IMR-90 (cell line): ENCODE measurements around the gene SF3A1. TPM values are rescaled to one million over a fixed set of nuclear protein-coding genes. Genes with fewer than 3 reads are reported as not detected.

ENCODE experiments used
- ATAC-seq: fragments of 200-7000 bp; cut with Tn5 transposase; 2 replicates; pipeline ENCODE4 v1.9.1; 2020; ENCODE audit warnings: low read depth, mild to moderate bottlenecking, moderate library complexity
- BruUV-seq: library from RNA; stranded (reverse); fragments of 400-500 nt; replicated peaks from 2 replicates; lab custom pipeline; 2021; lab: Mats Ljungman, UMichigan
- CTCF ChIA-PET: fragments of 300-600 bp; formaldehyde crosslinking; extraction: SDS; loops from one replicate; lab custom pipeline; 2021; ENCODE audit warnings: antibody characterized with exemption; lab: Yijun Ruan, JAX
- POLR2A ChIA-PET: fragments of 300-600 bp; sonication (Branson Sonifier 250); formaldehyde crosslinking; loops from one replicate; lab custom pipeline; 2022; ENCODE audit warnings: antibody characterized with exemption; ENCODE audit not compliant: unreplicated experiment; lab: Charles Lee
- DNase-seq: peaks from one replicate; pipeline ENCODE4 v3.0.0; 2013
- H2AFZ ChIP-seq: replicated peaks from 2 replicates; pipeline ENCODE3; 2013; ENCODE audit warnings: low read length, mild to moderate bottlenecking; ENCODE audit not compliant: poor library complexity
- H2AK5ac ChIP-seq: 2 replicates; pipeline ENCODE4 v1.6.1; 2013; ENCODE audit warnings: low read depth, low read length, inconsistent platforms
- H2AK9ac ChIP-seq: replicated peaks from 2 replicates; pipeline ENCODE3; 2013; ENCODE audit warnings: mild to moderate bottlenecking, low read depth, low read length, moderate library complexity; ENCODE audit not compliant: poor library complexity
- H2BK120ac ChIP-seq: 2 replicates; pipeline ENCODE4 v1.6.1; 2013; ENCODE audit warnings: low read depth, low read length, inconsistent platforms
- H2BK15ac ChIP-seq: 3 replicates; pipeline ENCODE4 v1.6.1; 2013; ENCODE audit warnings: low read depth, low read length, inconsistent platforms
- H2BK20ac ChIP-seq: 2 replicates; pipeline ENCODE4 v1.6.1; 2013; ENCODE audit warnings: low read depth, mild to moderate bottlenecking, inconsistent platforms, low read length, moderate library complexity
- H2BK5ac ChIP-seq: 2 replicates; pipeline ENCODE4 v1.6.1; 2013; ENCODE audit warnings: mild to moderate bottlenecking, low read depth, low read length, inconsistent platforms; ENCODE audit not compliant: poor library complexity, severe bottlenecking
- H3K14ac ChIP-seq: replicated peaks from 2 replicates; pipeline ENCODE4 v1.6.1; 2013; ENCODE audit warnings: low read depth, low read length, inconsistent platforms
- H3K18ac ChIP-seq: 2 replicates; pipeline ENCODE4 v1.6.1; 2013; ENCODE audit warnings: low read depth, low read length, control low read depth
- H3K23ac ChIP-seq: 2 replicates; pipeline ENCODE4 v1.6.1; 2013; ENCODE audit warnings: low read depth, low read length, inconsistent platforms
- H3K27ac ChIP-seq: 2 replicates; pipeline ENCODE4 v1.5.1; 2013; ENCODE audit warnings: mild to moderate bottlenecking, control low read depth, low read length; ENCODE audit not compliant: insufficient read depth
- H3K27me3 ChIP-seq: 2 replicates; pipeline ENCODE4 v1.6.1; 2013; ENCODE audit warnings: low read length; ENCODE audit not compliant: control insufficient read depth, insufficient read depth
- H3K36me3 ChIP-seq: 2 replicates; pipeline ENCODE4 v1.6.1; 2013; ENCODE audit warnings: low read length, mixed read lengths; ENCODE audit not compliant: control insufficient read depth, insufficient read depth
- H3K4ac ChIP-seq: 2 replicates; pipeline ENCODE4 v1.6.1; 2013; ENCODE audit warnings: low read depth, low read length, inconsistent platforms
- H3K4me1 ChIP-seq: 2 replicates; pipeline ENCODE4 v1.6.1; 2013; ENCODE audit warnings: low read length, mixed read lengths; ENCODE audit not compliant: control insufficient read depth, insufficient read depth
- H3K4me2 ChIP-seq: 2 replicates; pipeline ENCODE4 v1.6.1; 2013; ENCODE audit warnings: low read depth, mild to moderate bottlenecking, control low read depth, low read length, moderate library complexity
- H3K4me3 ChIP-seq: 2 replicates; pipeline ENCODE4 v1.5.1; 2013; ENCODE audit warnings: low read depth, mild to moderate bottlenecking, control low read depth, low read length, moderate library complexity; ENCODE audit not compliant: insufficient read depth
- H3K56ac ChIP-seq: 2 replicates; pipeline ENCODE4 v1.6.1; 2013; ENCODE audit warnings: low read length, inconsistent platforms; ENCODE audit not compliant: insufficient read depth; ENCODE audit errors: extremely low read depth
- H3K79me1 ChIP-seq, 2 experiments: 2 replicates each; pipeline ENCODE4 v1.6.1; 2013; ENCODE audit warnings: low read length in 2 of 2, inconsistent platforms in 1 of 2, low read depth in 1 of 2
- H3K9ac ChIP-seq: 2 replicates; pipeline ENCODE4 v1.6.1; 2013; ENCODE audit warnings: low read depth, low read length, control low read depth
- H3K9me1 ChIP-seq: 2 replicates; pipeline ENCODE4 v1.6.1; 2013; ENCODE audit warnings: low read length, inconsistent platforms; ENCODE audit not compliant: insufficient read depth
- H3K9me3 ChIP-seq: 2 replicates; pipeline ENCODE4 v1.6.1; 2013; ENCODE audit warnings: low read length; ENCODE audit not compliant: control insufficient read depth, insufficient read depth
- H4K20me1 ChIP-seq: 2 replicates; pipeline ENCODE4 v1.6.1; 2013; ENCODE audit warnings: low read length, inconsistent platforms; ENCODE audit not compliant: insufficient read depth
- H4K5ac ChIP-seq: 2 replicates; pipeline ENCODE4 v1.6.1; 2013; ENCODE audit warnings: mild to moderate bottlenecking, low read depth, low read length, control low read depth
- H4K8ac ChIP-seq, 2 experiments: 2 replicates each; pipeline ENCODE4 v1.6.1; 2013; ENCODE audit warnings: low read depth in 2 of 2, low read length in 2 of 2, control low read depth in 1 of 2, inconsistent platforms in 1 of 2
- H4K91ac ChIP-seq: 2 replicates; pipeline ENCODE4 v1.6.1; 2013; ENCODE audit warnings: low read depth, low read length, inconsistent platforms; ENCODE audit not compliant: insufficient read depth
- BHLHE40 ChIP-seq: fragments of 150-350 bp; IDR thresholded peaks from 2 replicates; pipeline ENCODE4 v1.6.1; 2016; ENCODE audit warnings: mild to moderate bottlenecking, low read depth, low read length
- CEBPB ChIP-seq: IDR thresholded peaks from 2 replicates; pipeline ENCODE4 v1.6.1; 2012; ENCODE audit warnings: low read depth, low read length, improper control_type of control experiment
- CHD1 ChIP-seq: IDR thresholded peaks from 2 replicates; pipeline ENCODE4 v1.6.1; 2012; ENCODE audit warnings: low read depth, low read length, improper control_type of control experiment
- FOS ChIP-seq: fragments of 150-350 bp; IDR thresholded peaks from 2 replicates; pipeline ENCODE4 v1.6.1; 2016; ENCODE audit warnings: low read depth, low read length
- MAFK ChIP-seq: IDR thresholded peaks from 2 replicates; pipeline ENCODE4 v1.6.1; 2012; ENCODE audit warnings: low read depth, low read length, improper control_type of control experiment
- MAZ ChIP-seq: IDR thresholded peaks from 2 replicates; pipeline ENCODE4 v1.6.1; 2012; ENCODE audit warnings: low read depth, mild to moderate bottlenecking, low read length, improper control_type of control experiment, moderate library complexity, borderline replicate concordance
- MXI1 ChIP-seq: IDR thresholded peaks from 2 replicates; pipeline ENCODE4 v1.6.1; 2012; ENCODE audit warnings: low read depth, mild to moderate bottlenecking, low read length, moderate library complexity, borderline replicate concordance
- NFE2L2 ChIP-seq: fragments of 150-350 bp; IDR thresholded peaks from 2 replicates; pipeline ENCODE4 v1.6.1; 2016; ENCODE audit warnings: low read depth, mild to moderate bottlenecking, low read length
- POLR2A ChIP-seq: IDR thresholded peaks from 2 replicates; pipeline ENCODE4 v1.6.1; 2012; ENCODE audit warnings: mild to moderate bottlenecking, low read depth, low read length
- RAD21 ChIP-seq: IDR thresholded peaks from 2 replicates; pipeline ENCODE4 v1.6.1; 2012; ENCODE audit warnings: low read length, improper control_type of control experiment
- RCOR1 ChIP-seq: IDR thresholded peaks from 2 replicates; pipeline ENCODE4 v1.6.1; 2012; ENCODE audit warnings: mild to moderate bottlenecking, low read length, improper control_type of control experiment; ENCODE audit not compliant: insufficient replicate concordance
- RFX5 ChIP-seq: IDR thresholded peaks from 2 replicates; pipeline ENCODE4 v1.8.0; 2012; ENCODE audit warnings: low read depth, mild to moderate bottlenecking, low read length, moderate library complexity
- SMC3 ChIP-seq: fragments of 150-350 bp; IDR thresholded peaks from 2 replicates; pipeline ENCODE4 v1.6.1; 2016; ENCODE audit warnings: low read depth, mild to moderate bottlenecking, antibody characterized with exemption, low read length, moderate library complexity
- WGBS, 2 experiments: methylation state at CpG; one replicate each; pipeline versions ENCODE4 v1.1.5 to v1.1.7; 2013; ENCODE audit warnings: missing lambda C conversion rate in 2 of 2; ENCODE audit not compliant: insufficient read length in 1 of 2; ENCODE audit errors: extremely low coverage in 2 of 2; 5-methylcytosine and 5-hydroxymethylcytosine counted together
- dilution Hi-C: fragments of 300-500 bp; cut with HindIII; formaldehyde crosslinking; loops from one replicate; pipeline ENCODE4 v1.14.3; 2018; ENCODE audit warnings: low sequenced_read_pairs; ENCODE audit not compliant: unreplicated experiment
- in situ Hi-C: fragments of 300-500 bp; cut with MboI; formaldehyde crosslinking; loops from 3 replicates; pipeline ENCODE4 v1.14.3; 2019; ENCODE audit warnings: low sequenced_read_pairs, inconsistent platforms, mixed read lengths
- intact Hi-C: fragments of 100-400 bp; cut with micrococcal nuclease; formaldehyde crosslinking; loops from 2 replicates; pipeline ENCODE4 v1.10.0; 2022
- polyA plus RNA-seq, 3 experiments: library from polyadenylated mRNA; depleted of rRNA; stranded (reverse); fragments of >200 nt; gene quantifications; 2 replicates each; pipeline ENCODE4 v1.2.3, GENCODE V29; 2012; ENCODE audit warnings: low replicate concordance in 1 of 3
- total RNA-seq: library from RNA; depleted of rRNA; stranded (reverse); fragments of >200 nt; gene quantifications from 2 replicates; pipeline ENCODE4 v1.2.3, GENCODE V29; 2012
- TF ChIP-seq, protein P1 (sequence below): fragments of 150-350 bp; IDR thresholded peaks from 2 replicates; pipeline ENCODE4 v1.6.1; 2017; ENCODE audit warnings: mild to moderate bottlenecking, antibody characterized with exemption, low read length, low read depth
- TF ChIP-seq, protein P2 (sequence below): fragments of 150-350 bp; IDR thresholded peaks from 2 replicates; pipeline ENCODE4 v1.6.1; 2016; ENCODE audit warnings: low read depth, mild to moderate bottlenecking, low read length, moderate library complexity, borderline replicate concordance
- TF ChIP-seq, protein P3 (sequence below): conservative IDR thresholded peaks from 2 replicates; pipeline ENCODE4 v1.5.1; 2012; ENCODE audit warnings: mild to moderate bottlenecking, low read depth, low read length, improper control_type of control experiment

The SF3A1 gene
- total and polyA plus RNA-seq, 2 of the 4 experiments (the other 2 are of a cell fraction): 36.9 to 67.2 TPM

DNA sequence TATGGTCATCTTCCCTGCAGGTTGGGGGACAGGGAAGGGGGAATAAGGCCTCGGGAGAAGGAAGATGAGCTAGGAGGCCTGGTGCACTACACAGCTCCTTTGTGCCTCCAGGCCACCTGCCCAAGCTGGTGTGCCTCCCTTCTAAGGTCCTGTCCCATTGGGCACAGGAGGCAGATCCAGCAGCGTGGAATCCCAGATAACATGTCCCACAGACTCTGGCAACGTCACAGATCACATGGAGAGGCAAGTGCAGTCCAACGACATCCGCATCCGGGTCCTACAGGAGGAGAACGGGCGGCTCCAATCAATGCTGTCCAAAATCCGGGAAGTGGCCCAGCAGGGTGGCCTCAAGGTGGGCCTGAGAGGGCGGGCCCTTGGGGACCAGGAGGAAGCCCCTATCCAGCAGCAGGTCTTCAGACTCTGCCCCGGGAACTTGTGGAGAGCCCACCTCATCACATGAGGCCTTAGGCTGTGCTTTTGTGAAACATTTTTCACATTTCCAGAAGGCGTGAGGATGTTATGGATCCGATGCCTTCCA lies 18.7 kb upstream of the SF3A1 start:
- Histone ChIP-seq H3K9me1 (no peaks in the 10 kb centered on the region), H3K56ac (no peak overlapping the region), H3K18ac (no peak overlapping the region), H2BK120ac (no peak overlapping the region), H3K4ac (no peak overlapping the region), H3K4me2 (no peak overlapping the region), H3K79me1 (no peaks in the 10 kb centered on the region), H4K20me1 (peaks cover 4% of the 10 kb centered on the region), H3K9ac (no peak overlapping the region), H3K14ac (no peak overlapping the region), H4K8ac (no peak overlapping the region), H2BK5ac (no peak overlapping the region), H3K27ac (no peak overlapping the region), H4K91ac (no peak overlapping the region), H4K5ac (no peak overlapping the region), H3K23ac (no peak overlapping the region), H2AK9ac (no peak overlapping the region), H3K27me3 (no peaks in the 10 kb centered on the region), H2AK5ac (no peak overlapping the region), H3K36me3 (peaks cover 33% of the 10 kb centered on the region), H3K4me3 (no peak overlapping the region), H3K4me1 (no peaks in the 10 kb centered on the region), H2AFZ (no peak overlapping the region), H3K9me3 (no peaks in the 10 kb centered on the region), H2BK15ac (no peak overlapping the region), H2BK20ac (no peak overlapping the region)
- ATAC-seq: no peak
- ChIA-PET POLR2A (no interaction called here), CTCF (no interaction called here)
- no peak for DNase-seq
- WGBS, 2 experiments: 100% methylated on average over 8 of the region's 13 CpGs; no CpG with 5 or more reads in 1 of the 2 experiments
- TF ChIP-seq MAFK (no peak), FOS (no peak), CEBPB (no peak), RAD21 (no peak), RFX5 (no peak), BHLHE40 (no peak), SMC3 (no peak), CHD1 (no peak), POLR2A (no peak), RCOR1 (no peak), MXI1 (no peak), NFE2L2 (no peak), MAZ (no peak)
- TF ChIP-seq, protein P1, sequence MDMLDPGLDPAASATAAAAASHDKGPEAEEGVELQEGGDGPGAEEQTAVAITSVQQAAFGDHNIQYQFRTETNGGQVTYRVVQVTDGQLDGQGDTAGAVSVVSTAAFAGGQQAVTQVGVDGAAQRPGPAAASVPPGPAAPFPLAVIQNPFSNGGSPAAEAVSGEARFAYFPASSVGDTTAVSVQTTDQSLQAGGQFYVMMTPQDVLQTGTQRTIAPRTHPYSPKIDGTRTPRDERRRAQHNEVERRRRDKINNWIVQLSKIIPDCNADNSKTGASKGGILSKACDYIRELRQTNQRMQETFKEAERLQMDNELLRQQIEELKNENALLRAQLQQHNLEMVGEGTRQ: no peak
- TF ChIP-seq, protein P2, sequence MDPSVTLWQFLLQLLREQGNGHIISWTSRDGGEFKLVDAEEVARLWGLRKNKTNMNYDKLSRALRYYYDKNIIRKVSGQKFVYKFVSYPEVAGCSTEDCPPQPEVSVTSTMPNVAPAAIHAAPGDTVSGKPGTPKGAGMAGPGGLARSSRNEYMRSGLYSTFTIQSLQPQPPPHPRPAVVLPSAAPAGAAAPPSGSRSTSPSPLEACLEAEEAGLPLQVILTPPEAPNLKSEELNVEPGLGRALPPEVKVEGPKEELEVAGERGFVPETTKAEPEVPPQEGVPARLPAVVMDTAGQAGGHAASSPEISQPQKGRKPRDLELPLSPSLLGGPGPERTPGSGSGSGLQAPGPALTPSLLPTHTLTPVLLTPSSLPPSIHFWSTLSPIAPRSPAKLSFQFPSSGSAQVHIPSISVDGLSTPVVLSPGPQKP: no peak
- TF ChIP-seq, protein P3, sequence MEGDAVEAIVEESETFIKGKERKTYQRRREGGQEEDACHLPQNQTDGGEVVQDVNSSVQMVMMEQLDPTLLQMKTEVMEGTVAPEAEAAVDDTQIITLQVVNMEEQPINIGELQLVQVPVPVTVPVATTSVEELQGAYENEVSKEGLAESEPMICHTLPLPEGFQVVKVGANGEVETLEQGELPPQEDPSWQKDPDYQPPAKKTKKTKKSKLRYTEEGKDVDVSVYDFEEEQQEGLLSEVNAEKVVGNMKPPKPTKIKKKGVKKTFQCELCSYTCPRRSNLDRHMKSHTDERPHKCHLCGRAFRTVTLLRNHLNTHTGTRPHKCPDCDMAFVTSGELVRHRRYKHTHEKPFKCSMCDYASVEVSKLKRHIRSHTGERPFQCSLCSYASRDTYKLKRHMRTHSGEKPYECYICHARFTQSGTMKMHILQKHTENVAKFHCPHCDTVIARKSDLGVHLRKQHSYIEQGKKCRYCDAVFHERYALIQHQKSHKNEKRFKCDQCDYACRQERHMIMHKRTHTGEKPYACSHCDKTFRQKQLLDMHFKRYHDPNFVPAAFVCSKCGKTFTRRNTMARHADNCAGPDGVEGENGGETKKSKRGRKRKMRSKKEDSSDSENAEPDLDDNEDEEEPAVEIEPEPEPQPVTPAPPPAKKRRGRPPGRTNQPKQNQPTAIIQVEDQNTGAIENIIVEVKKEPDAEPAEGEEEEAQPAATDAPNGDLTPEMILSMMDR: no peak
- dilution Hi-C loops (no loop called here), in situ Hi-C loops (no loop called here), intact Hi-C loops (no loop called here)
- BruUV-seq: no TSS peak
